HG03175 (cell line): ENCODE measurements around the gene H2AZ2.
"Not testable (repeated sequence)": the region's sequence is repeated elsewhere in the genome, so short reads cannot be mapped to it uniquely, and the experiment has no call there.

ENCODE experiments used
- ATAC-seq: cut with Tn5 transposase; IDR thresholded peaks from one replicate; pipeline ENCODE4 v1.9.1; 2021; ENCODE audit warnings: mild to moderate bottlenecking, moderate library complexity; ENCODE audit not compliant: unreplicated experiment

Gene H2AZ2

DNA sequence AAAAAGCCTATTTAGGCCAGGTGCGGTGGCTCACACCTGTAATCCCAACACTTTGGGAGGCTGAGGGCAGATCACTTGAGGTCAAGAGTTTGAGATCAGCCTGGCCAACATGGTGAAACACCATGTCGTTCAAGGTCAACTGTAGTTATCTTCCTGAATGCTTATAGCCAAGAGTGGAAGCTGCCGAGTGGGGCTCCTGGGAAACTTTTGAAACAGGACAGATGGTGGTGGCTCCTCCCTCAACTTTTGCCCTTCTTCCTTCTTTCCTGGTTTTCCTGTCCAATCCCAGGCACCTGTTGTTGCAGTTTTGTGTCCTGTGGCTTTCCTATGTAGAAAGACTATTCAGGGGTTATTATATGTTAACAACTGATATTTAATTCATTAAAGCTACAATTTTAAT is 60.1 kb downstream of the H2AZ2 start:
- ATAC-seq = no peak

DNA sequence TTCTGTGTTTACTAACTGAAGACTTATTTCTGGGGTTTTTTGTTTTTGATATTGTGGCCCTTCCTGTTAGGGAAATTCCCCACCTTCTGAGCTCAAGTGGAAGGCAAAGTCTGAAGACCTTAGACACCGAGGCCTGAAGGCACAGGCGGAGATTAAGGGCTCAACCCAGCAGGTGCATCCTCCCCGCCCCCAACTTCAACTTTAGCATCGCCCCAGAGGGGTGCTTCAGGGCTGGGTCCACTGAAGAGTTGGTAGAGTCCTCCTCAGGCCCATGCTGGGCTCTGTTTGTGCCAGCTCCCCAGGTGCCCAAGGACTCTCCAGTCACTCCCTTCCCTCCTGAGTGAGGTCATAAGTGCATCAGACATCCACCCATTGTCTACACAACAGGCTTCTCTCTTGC is 60.8 kb downstream of the H2AZ2 start:
- no peak for ATAC-seq

DNA sequence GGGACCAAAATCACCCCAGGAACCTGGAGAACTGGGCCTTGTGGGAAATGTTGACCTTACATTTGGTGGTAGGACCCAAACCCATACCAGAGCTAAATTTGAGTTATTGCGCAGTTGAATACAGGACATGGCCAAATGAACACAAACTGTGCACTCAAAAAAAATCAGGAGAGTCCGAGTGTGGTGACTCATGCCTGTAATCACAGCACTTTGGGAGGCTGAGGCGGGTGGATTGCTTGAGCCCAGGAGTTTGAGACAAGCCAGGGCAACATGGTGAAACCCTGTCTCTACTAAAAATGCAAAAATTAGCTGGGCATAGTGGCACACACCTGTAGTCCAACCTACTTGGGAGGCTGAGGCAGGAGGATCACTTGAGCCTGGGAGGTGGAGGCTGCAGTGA is 62.7 kb downstream of the H2AZ2 start:
- ATAC-seq = not testable (repeated sequence)

DNA sequence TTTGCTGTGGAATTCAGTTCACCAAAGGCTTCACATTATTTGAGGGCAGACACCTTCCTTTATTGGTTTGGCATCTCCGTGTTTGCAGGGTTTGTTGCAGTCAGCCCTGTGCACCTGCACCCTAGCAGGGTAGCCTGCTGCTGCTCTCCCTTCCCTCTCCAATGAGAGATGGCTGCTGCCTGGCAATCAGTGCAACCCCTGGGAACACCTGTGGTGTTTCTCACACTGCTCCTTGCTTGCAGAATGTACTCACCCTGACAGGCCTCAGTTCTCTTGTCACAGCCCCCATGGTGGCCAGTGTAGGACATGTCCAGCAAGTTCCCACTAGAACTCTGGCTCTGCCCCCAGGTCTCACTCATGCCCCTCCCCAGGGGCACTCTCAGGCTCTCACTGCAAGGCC is 63.5 kb downstream of the H2AZ2 start:
- ATAC-seq = no peak

DNA sequence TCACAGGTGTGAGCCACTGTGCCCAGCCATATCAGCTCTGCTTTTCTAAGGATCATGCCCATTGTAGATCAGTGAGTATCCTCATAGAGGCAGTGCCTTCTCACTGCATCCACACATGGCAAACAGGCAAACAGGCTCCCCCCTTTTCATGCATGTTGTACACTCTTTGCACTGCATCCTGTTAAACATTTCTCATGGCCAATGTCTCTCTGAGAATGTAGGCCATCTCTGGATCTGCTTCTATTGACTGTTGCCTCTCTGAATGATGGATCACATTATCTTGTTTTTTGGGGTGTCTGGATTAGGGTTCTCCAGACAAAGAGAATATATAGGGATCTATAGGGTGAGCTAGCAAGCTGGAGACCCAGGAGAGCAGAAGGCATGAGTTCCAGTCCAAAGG is 64.5 kb downstream of the H2AZ2 start:
- ATAC-seq = no peak

DNA sequence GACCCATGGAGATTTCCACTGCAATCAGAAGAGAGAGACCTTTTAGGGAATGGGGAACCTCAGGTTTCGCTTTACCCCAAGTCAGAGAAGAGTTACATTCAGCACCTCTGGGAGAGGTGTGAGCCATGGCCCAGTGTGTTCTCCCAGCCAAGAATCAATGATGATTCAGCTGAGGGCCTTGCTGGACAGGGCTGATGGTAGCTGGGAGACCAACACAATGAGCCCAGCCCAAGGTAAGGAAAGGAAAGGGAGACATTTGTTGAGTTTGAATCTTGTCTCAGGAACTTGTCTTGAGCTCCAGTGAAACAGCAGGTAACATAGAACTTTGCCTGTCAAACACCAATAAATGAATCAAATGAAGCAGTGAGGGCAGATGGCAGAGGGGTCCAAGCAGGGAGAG is 65.4 kb downstream of the H2AZ2 start:
- ATAC-seq = no peak
